Psoas muscle (tissue), 8 donors: ENCODE data around the gene TMEM69. TPM values are rescaled to one million over a fixed set of nuclear protein-coding genes. Genes with fewer than 3 reads are reported as not detected.
"Not testable (repeated sequence)": the region's sequence is repeated elsewhere in the genome, so short reads cannot be mapped to it uniquely, and the experiment has no call there.

Experiments
- ATAC-seq, 4 donors: fragments of 200-7000 bp; cut with Tn5 transposase; one replicate each; pipeline ENCODE4 v1.9.1; 2020; ENCODE audit warnings: moderate library complexity in 3 of 4, mild to moderate bottlenecking in 2 of 4
- DNase-seq, 2 donors: peaks; one replicate each; pipeline ENCODE4 v3.0.0-alpha.2; 2020
- H3K27ac ChIP-seq: fragments of 200-600 bp; one replicate; pipeline ENCODE4 v1.8.0; 2022
- H3K27me3 ChIP-seq, 3 donors: fragments of 200-600 bp in 1 of 3; one replicate each; pipeline versions ENCODE4 v1.6.1 to v1.8.0; 2013 to 2022; ENCODE audit warnings: low read length in 2 of 3, mild to moderate bottlenecking in 2 of 3, moderate library complexity in 1 of 3; ENCODE audit not compliant: insufficient read depth in 3 of 3
- H3K36me3 ChIP-seq, 2 donors: fragments of 200-600 bp in 1 of 2; one replicate each; pipeline versions ENCODE4 v1.6.1 to v1.8.0; 2013 to 2022; ENCODE audit warnings: low read depth in 1 of 2, mild to moderate bottlenecking in 1 of 2, moderate library complexity in 1 of 2; ENCODE audit not compliant: insufficient read depth in 1 of 2
- H3K4me1 ChIP-seq: fragments of 200-600 bp; one replicate; pipeline ENCODE4 v1.8.0; 2022
- H3K4me3 ChIP-seq: fragments of 200-600 bp; one replicate; pipeline ENCODE4 v1.8.0; 2022; ENCODE audit warnings: mild to moderate bottlenecking
- H3K9me3 ChIP-seq: fragments of 200-600 bp; one replicate; pipeline ENCODE4 v1.8.0; 2022
- CTCF ChIP-seq: fragments of 200-600 bp; IDR thresholded peaks from one replicate; pipeline ENCODE4 v1.8.0; 2022; ENCODE audit warnings: antibody characterized with exemption
- WGBS, 3 donors: extraction: QIAGEN DNeasy Blood & Tissue Kit; methylation state at CpG; one replicate each; pipeline versions ENCODE4 v1.1.6 to v1.1.7; 2013; 5-methylcytosine and 5-hydroxymethylcytosine counted together
- intact Hi-C, 2 donors: fragments of 100-400 bp; cut with DNase I; formaldehyde crosslinking; loops; one replicate each; pipeline versions ENCODE4 v1.11.0 to v1.14.2; 2022
- polyA plus RNA-seq, 3 donors: library from polyadenylated mRNA; stranded (reverse); fragments of 200-250 nt; gene quantifications; one replicate each; pipeline ENCODE4 v1.2.3, GENCODE V29; 2013
- total RNA-seq, 4 donors: library from RNA; stranded (reverse); fragmentation: NEBNext Ultra II Directional in 2 of 4; extraction: Animal tissue kit (Norgen Biotek cat#: 25700) in 2 of 4; gene quantifications; one replicate each; pipeline versions ENCODE4 v1.2.1 to v1.2.4, GENCODE V29; 2021 to 2023
- donor health status: healthy with polysubstance abuse.
- donor health status: DM: no; HTN: no; CAD: no; lungs with moderate emphysema.
- donor health status: Bipolar disorder and iron deficiency.
- donor health status: healthy.
- donor health status: DM: yes; HTN: yes; CAD: no.
- donor health status: DM: no; HTN: no; CAD: no.
- donor health status: DM: no; HTN: no; CAD: no.
- donor health status: DM: yes; HTN: yes; CAD: no.

Gene TMEM69
- total and polyA plus RNA-seq, 7 donors: 15.3 to 50.8 (median 21.8) TPM

- DNase-seq (no peak), ATAC-seq (no peak)
- Histone ChIP-seq H3K36me3 (peaks cover 0 to 30% of the 10 kb centered on the region in 2 donors), H3K9me3 (no peaks in the 10 kb centered on the region), H3K4me3 (no peak overlapping the region), H3K4me1 (peaks cover 9% of the 10 kb centered on the region), H3K27ac (peak overlapping the region; percentile 75), H3K27me3 (no peaks in the 10 kb centered on the region)
- TF ChIP-seq CTCF: no peak
- intact Hi-C loops: no loop called here
- WGBS, 3 donors: 97 to 100% (median 98%) methylated on average over 1 of the region's 1 CpG
Measured at GRCh38 chr1:45730780-45731319, 42.9 kb downstream of the TMEM69 start.

- H3K4me1 ChIP-seq: no peaks in the 10 kb centered on the region
- intact Hi-C loops: no loop called here
- H3K4me3 ChIP-seq: no peak overlapping the region
- DNase-seq (no peak), ATAC-seq (no peak)
- H3K27me3 ChIP-seq: no peaks in the 10 kb centered on the region
- WGBS, 3 donors: 87 to 96% (median 94%) methylated on average over 4 of the region's 4 CpGs
- peaks cover 0 to 32% of the 10 kb centered on the region in 2 donors for H3K36me3 ChIP-seq
- H3K27ac ChIP-seq: no peak overlapping the region
- no peak for TF ChIP-seq CTCF
- H3K9me3 ChIP-seq: no peaks in the 10 kb centered on the region
Measured at GRCh38 chr1:45739137-45739536, 51.2 kb downstream of the TMEM69 start.

- 79 to 90% (median 89%) methylated on average over 4 to 5 of the region's 5 CpGs for WGBS, 3 donors
- DNase-seq, H3K9me3 ChIP-seq, H3K4me3 ChIP-seq, H3K4me1 ChIP-seq, intact Hi-C loops, ATAC-seq, H3K27me3 ChIP-seq, H3K27ac ChIP-seq: not testable (repeated sequence)
- peaks cover 0 to 38% of the 10 kb centered on the region in 2 donors for H3K36me3 ChIP-seq
Measured at GRCh38 chr1:45739641-45740156, 51.7 kb downstream of the TMEM69 start.

Other genes with a start within 250 kb of the TMEM69 start
- 1 to 10 TPM; 1.9 to 5.0 (median 2.3) TPM for gene TESK2, start 197.0 kb upstream of the TMEM69 start, total RNA-seq
- 1 to 10 TPM in 2 of 3 donors, under 1 TPM in 1; 0.73 to 4.3 (median 2.0) TPM for gene TESK2, start 197.0 kb upstream of the TMEM69 start, polyA plus RNA-seq
- under 1 TPM; 0.25 to 0.64 (median 0.44) TPM for gene CCDC163, start 188.1 kb upstream of the TMEM69 start, total RNA-seq
- gene CCDC163, start 188.1 kb upstream of the TMEM69 start, polyA plus RNA-seq: under 1 TPM; 0.69 to 0.82 (median 0.69) TPM
- gene MMACHC, start 187.9 kb upstream of the TMEM69 start, total RNA-seq: 10 to 100 TPM in 1 of 4 donors, 1 to 10 TPM in 3; 3.6 to 14.9 (median 6.7) TPM
- 1 to 10 TPM; 2.3 to 9.3 (median 3.8) TPM for gene MMACHC, start 187.9 kb upstream of the TMEM69 start, polyA plus RNA-seq
- 100 to 1,000 TPM; 354 to 642 (median 440) TPM for gene PRDX1, start 166.3 kb upstream of the TMEM69 start, total RNA-seq
- 1,000 to 10,000 TPM in 1 of 3 donors, 100 to 1,000 TPM in 2; 524 to 1,179 (median 653) TPM for gene PRDX1, start 166.3 kb upstream of the TMEM69 start, polyA plus RNA-seq
- 10 to 100 TPM; 35.6 to 69.6 (median 51.3) TPM for gene AKR1A1, start 137.4 kb upstream of the TMEM69 start, total RNA-seq
- 10 to 100 TPM; 37.9 to 91.5 (median 45.5) TPM for gene AKR1A1, start 137.4 kb upstream of the TMEM69 start, polyA plus RNA-seq
- gene NASP, start 104.1 kb upstream of the TMEM69 start, total RNA-seq: 10 to 100 TPM; 15.3 to 29.7 (median 28.1) TPM
- 10 to 100 TPM; 28.6 to 54.6 (median 37.9) TPM for gene NASP, start 104.1 kb upstream of the TMEM69 start, polyA plus RNA-seq
- 1 to 10 TPM; 1.2 to 1.7 (median 1.3) TPM for gene CCDC17, start 64.1 kb upstream of the TMEM69 start, total RNA-seq
- gene CCDC17, start 64.1 kb upstream of the TMEM69 start, polyA plus RNA-seq: 1 to 10 TPM in 2 of 3 donors, under 1 TPM in 1; 0.69 to 2.1 (median 1.1) TPM
- gene GPBP1L1, start 1.6 kb upstream of the TMEM69 start, total RNA-seq: 10 to 100 TPM; 52.2 to 71.0 (median 64.1) TPM
- 10 to 100 TPM; 25.8 to 74.4 (median 39.4) TPM for gene GPBP1L1, start 1.6 kb upstream of the TMEM69 start, polyA plus RNA-seq
- 10 to 100 TPM; 12.7 to 26.8 (median 19.6) TPM for gene IPP, start 62.5 kb downstream of the TMEM69 start, total RNA-seq
- gene IPP, start 62.5 kb downstream of the TMEM69 start, polyA plus RNA-seq: 1 to 10 TPM; 2.5 to 8.3 (median 2.9) TPM
- gene MAST2, start 115.4 kb downstream of the TMEM69 start, total RNA-seq: 100 to 1,000 TPM; 159 to 266 (median 243) TPM
- 100 to 1,000 TPM in 2 of 3 donors, 10 to 100 TPM in 1; 97.8 to 142 (median 126) TPM for gene MAST2, start 115.4 kb downstream of the TMEM69 start, polyA plus RNA-seq